Hindlimb muscle (tissue), 1 donor: ENCODE data around the gene ZNF217. TPM values are rescaled to one million over a fixed set of nuclear protein-coding genes. Genes with fewer than 3 reads are reported as not detected.
"Not testable (repeated sequence)": the region's sequence is repeated elsewhere in the genome, so short reads cannot be mapped to it uniquely, and the experiment has no call there.

ENCODE experiments used
- DNase-seq: peaks from one replicate; pipeline ENCODE4 v3.0.0-alpha.2; 2013
- polyA plus RNA-seq: library from polyadenylated mRNA; unstranded; fragments of 120-200 nt; gene quantifications from one replicate; pipeline ENCODE4 v1.2.1, GENCODE V29; 2013; ENCODE audit not compliant: insufficient read length

Gene ZNF217
- 13.0 TPM for polyA plus RNA-seq

GRCh38 chr20:53593466-53594007 is at the start of gene ZNF217:
TSS of gene ZNF217 (minus strand) at chr20:53593839. CDS start at chr20:53582826, 11,013 bp downstream.
- DNase-seq, result peak; percentile 68

- no peak for DNase-seq
Observed at GRCh38 chr20:53643031-53643832, 49.6 kb upstream of the ZNF217 start.

- no peak for DNase-seq
Observed at GRCh38 chr20:53642196-53643030, 48.8 kb upstream of the ZNF217 start.

GRCh38 chr20:53639647-53640440 is 46.2 kb upstream of the ZNF217 start:
- DNase-seq, result no peak

- no peak for DNase-seq
Observed at GRCh38 chr20:53639128-53639527, 45.5 kb upstream of the ZNF217 start.

GRCh38 chr20:53637310-53637709 is 43.7 kb upstream of the ZNF217 start:
- not testable (repeated sequence) for DNase-seq

- DNase-seq, result no peak
Observed at GRCh38 chr20:53636540-53637097, 43.0 kb upstream of the ZNF217 start.

- DNase-seq, result no peak
Observed at GRCh38 chr20:53635221-53635620, 41.6 kb upstream of the ZNF217 start.

GRCh38 chr20:53631909-53632662 is 38.4 kb upstream of the ZNF217 start:
- DNase-seq, result no peak

- no peak for DNase-seq
Observed at GRCh38 chr20:53629436-53629835, 35.8 kb upstream of the ZNF217 start.

GRCh38 chr20:53628758-53629157 is 35.1 kb upstream of the ZNF217 start:
- not testable (repeated sequence) for DNase-seq

GRCh38 chr20:53628076-53628475 is 34.4 kb upstream of the ZNF217 start:
- DNase-seq, result no peak

- DNase-seq, result not testable (repeated sequence)
Observed at GRCh38 chr20:53627001-53627400, 33.4 kb upstream of the ZNF217 start.

- DNase-seq, result no peak
Observed at GRCh38 chr20:53626584-53626983, 32.9 kb upstream of the ZNF217 start.

GRCh38 chr20:53625311-53626129 is 31.9 kb upstream of the ZNF217 start:
- DNase-seq, result no peak

GRCh38 chr20:53624927-53625250 is 31.2 kb upstream of the ZNF217 start:
- not testable (repeated sequence) for DNase-seq

- DNase-seq, result peak; percentile 81
Observed at GRCh38 chr20:53623454-53624211, 30.0 kb upstream of the ZNF217 start.

- DNase-seq, result no peak
Observed at GRCh38 chr20:53623134-53623453, 29.5 kb upstream of the ZNF217 start.

- DNase-seq, result no peak
Observed at GRCh38 chr20:53622247-53623133, 28.9 kb upstream of the ZNF217 start.
